Ascending aorta (tissue), 2 donors: ENCODE measurements around the gene CDCA4. TPM values are rescaled to one million over a fixed set of nuclear protein-coding genes. Genes with fewer than 3 reads are reported as not detected.

Source experiments
- DNase-seq, 2 donors: peaks; one replicate each; pipeline ENCODE4 v3.0.0-alpha.2; 2019; ENCODE audit warnings: low spot score in 2 of 2
- H3K27ac ChIP-seq, 2 donors: fragments of 200-600 bp; sonication (generic); one replicate each; pipeline ENCODE4 v1.5.1; 2016 to 2017; ENCODE audit warnings: mild to moderate bottlenecking in 1 of 2
- H3K27me3 ChIP-seq: fragments of 200-600 bp; sonication (generic); one replicate; pipeline ENCODE4 v1.5.1; 2017
- H3K36me3 ChIP-seq, 2 donors: fragments of 200-600 bp; sonication (generic); one replicate each; pipeline ENCODE4 v1.5.1; 2016
- H3K4me1 ChIP-seq, 2 donors: fragments of 200-600 bp; sonication (generic); one replicate each; pipeline ENCODE4 v1.5.1; 2016 to 2017; ENCODE audit warnings: mild to moderate bottlenecking in 1 of 2
- H3K4me3 ChIP-seq, 2 donors: fragments of 200-600 bp; sonication (generic); one replicate each; pipeline ENCODE4 v1.5.1; 2016 to 2017; ENCODE audit warnings: mild to moderate bottlenecking in 1 of 2
- H3K9me3 ChIP-seq, 2 donors: fragments of 200-600 bp; sonication (generic); one replicate each; pipeline ENCODE4 v1.5.1; 2016
- CTCF ChIP-seq, 3 experiments: fragments of 200-600 bp in 2 of 3; fragments of 450-650 bp in 1 of 3; sonication (generic) in 2 of 3; IDR thresholded peaks; one replicate each; pipeline ENCODE4 v1.5.1; 2016 to 2019; ENCODE audit warnings: antibody characterized with exemption in 3 of 3, mild to moderate bottlenecking in 1 of 3, moderate library complexity in 1 of 3
- intact Hi-C: fragments of 100-400 bp; cut with DNase I; formaldehyde crosslinking; loops from one replicate; pipeline ENCODE4 v1.15.1; 2023
- total RNA-seq: library from RNA; depleted of rRNA; stranded (reverse); fragments of >200 nt; gene quantifications from one replicate; pipeline ENCODE4 v1.1.0, GENCODE V29; 2016

Gene CDCA4
- total RNA-seq, 1 donor from 2014 or later: 2.3 TPM

GRCh38 chr14:105010891-105011291 lies 10.0 kb downstream of the CDCA4 start:
- DNase-seq: no peak
- intact Hi-C loops: no loop called here
- H3K27ac ChIP-seq: no peak overlapping the region
- H3K4me3 ChIP-seq: no peak overlapping the region
- TF ChIP-seq CTCF (IDR thresholded peaks at IDR 0.05): no peak
- peaks cover 0 to 8% of the 10 kb centered on the region in 2 donors for H3K4me1 ChIP-seq
- H3K9me3 ChIP-seq: no peaks in the 10 kb centered on the region
- no peaks in the 10 kb centered on the region for H3K27me3 ChIP-seq
- H3K36me3 ChIP-seq: peaks cover 17 to 26% of the 10 kb centered on the region in 2 donors

GRCh38 chr14:105010106-105010505 lies 10.8 kb downstream of the CDCA4 start:
- H3K9me3 ChIP-seq: no peaks in the 10 kb centered on the region
- H3K4me1 ChIP-seq: peaks cover 0 to 8% of the 10 kb centered on the region in 2 donors
- no peak overlapping the region for H3K27ac ChIP-seq
- H3K36me3 ChIP-seq: peaks cover 17 to 26% of the 10 kb centered on the region in 2 donors
- intact Hi-C loops: no loop called here
- DNase-seq: no peak
- no peaks in the 10 kb centered on the region for H3K27me3 ChIP-seq
- H3K4me3 ChIP-seq: no peak overlapping the region
- TF ChIP-seq CTCF (IDR thresholded peaks at IDR 0.05): no peak

GRCh38 chr14:105007593-105008264 lies 13.2 kb downstream of the CDCA4 start:
- peaks cover 0 to 3% of the 10 kb centered on the region in 2 donors for H3K4me1 ChIP-seq
- H3K36me3 ChIP-seq: peaks cover 17 to 26% of the 10 kb centered on the region in 2 donors
- H3K27ac ChIP-seq: no peak overlapping the region
- no peak overlapping the region for H3K4me3 ChIP-seq
- no peaks in the 10 kb centered on the region for H3K27me3 ChIP-seq
- TF ChIP-seq CTCF (IDR thresholded peaks at IDR 0.05): no peak
- no peaks in the 10 kb centered on the region for H3K9me3 ChIP-seq
- DNase-seq: no peak
- intact Hi-C loops: no loop called here

GRCh38 chr14:105006831-105007592 lies 13.9 kb downstream of the CDCA4 start:
- intact Hi-C loops: no loop called here
- no peak for DNase-seq

More at GRCh38 chr14:105006831-105007592, 13.9 kb downstream of the CDCA4 start:
- Histone ChIP-seq H3K4me1 (no peaks in the 10 kb centered on the region), H3K36me3 (peaks cover 17 to 26% of the 10 kb centered on the region in 2 donors), H3K27me3 (no peaks in the 10 kb centered on the region), H3K4me3 (no peak overlapping the region), H3K27ac (no peak overlapping the region), H3K9me3 (no peaks in the 10 kb centered on the region)
- no peak for TF ChIP-seq CTCF (IDR thresholded peaks at IDR 0.05)
